Stimulated activated CD4-positive, alpha-beta T cell treated with anti-CD3 and anti-CD28 coated beads, TNF-alpha, amount 100 ng/mL, for 4 hours (primary cell): ENCODE data around the gene SH2D4B.
"Not testable (repeated sequence)": the region's sequence is repeated elsewhere in the genome, so short reads cannot be mapped to it uniquely, and the experiment has no call there.

ENCODE experiments used
- DNase-seq, 3 experiments: peaks; one replicate each; pipeline ENCODE4 v3.0.0-alpha.2; 2020; ENCODE audit warnings: low read depth in 3 of 3

Gene SH2D4B

GRCh38 chr10:80542652-80543318 is 5.1 kb downstream of the SH2D4B start:
- no peak for DNase-seq

GRCh38 chr10:80543319-80543672 is 5.6 kb downstream of the SH2D4B start:
- DNase-seq: not testable (repeated sequence)

GRCh38 chr10:80544316-80544953 is 6.7 kb downstream of the SH2D4B start:
- DNase-seq: no peak

GRCh38 chr10:80545258-80545881 is 7.7 kb downstream of the SH2D4B start:
- DNase-seq: no peak

- no peak for DNase-seq
These were observed 14.5 kb downstream of the SH2D4B start for GRCh38 chr10:80552151-80552646.

GRCh38 chr10:80553436-80553835 is 15.7 kb downstream of the SH2D4B start:
- DNase-seq: no peak

GRCh38 chr10:80554050-80554449 is 16.3 kb downstream of the SH2D4B start:
- DNase-seq: no peak

GRCh38 chr10:80555415-80555814 is 17.7 kb downstream of the SH2D4B start:
- DNase-seq: no peak

GRCh38 chr10:80561950-80562349 is 24.2 kb downstream of the SH2D4B start:
- no peak for DNase-seq

- no peak for DNase-seq
These were observed 29.6 kb downstream of the SH2D4B start for GRCh38 chr10:80567292-80567691.

- no peak for DNase-seq
These were observed 31.6 kb downstream of the SH2D4B start for GRCh38 chr10:80569131-80569895.

GRCh38 chr10:80571352-80571751 is 33.6 kb downstream of the SH2D4B start:
- no peak for DNase-seq

- no peak for DNase-seq
These were observed 41.6 kb downstream of the SH2D4B start for GRCh38 chr10:80579181-80579763.

GRCh38 chr10:80579849-80580637 is 42.3 kb downstream of the SH2D4B start:
- DNase-seq: no peak

- DNase-seq: no peak
These were observed 43.2 kb downstream of the SH2D4B start for GRCh38 chr10:80580638-80581468.

- DNase-seq: no peak
These were observed 43.8 kb downstream of the SH2D4B start for GRCh38 chr10:80581469-80581835.

- DNase-seq: no peak
These were observed 44.7 kb downstream of the SH2D4B start for GRCh38 chr10:80582286-80582960.

GRCh38 chr10:80583685-80584084 is 46.0 kb downstream of the SH2D4B start:
- no peak for DNase-seq

GRCh38 chr10:80585812-80586211 is 48.1 kb downstream of the SH2D4B start:
- DNase-seq: no peak

- DNase-seq: no peak
These were observed 50.8 kb downstream of the SH2D4B start for GRCh38 chr10:80588546-80588945.
